OCI-LY7 (cell line): Measurements from ENCODE around the gene ITGB8. TPM values are rescaled to one million over a fixed set of nuclear protein-coding genes. Genes with fewer than 3 reads are reported as not detected.

Source experiments
- BruUV-seq: library from RNA; stranded (reverse); fragments of 400-500 nt; replicated peaks from 2 replicates; lab custom pipeline; 2021; lab: Mats Ljungman, UMichigan
- CTCF ChIA-PET: fragments of 300-600 bp; sonication (Branson Sonifier 250); formaldehyde crosslinking; loops from one replicate; lab custom pipeline; 2022; ENCODE audit warnings: antibody characterized with exemption; ENCODE audit not compliant: unreplicated experiment; lab: Charles Lee
- POLR2A ChIA-PET: fragments of 300-600 bp; sonication (Branson Sonifier 250); formaldehyde crosslinking; loops from one replicate; lab custom pipeline; 2022; ENCODE audit warnings: antibody characterized with exemption; lab: Charles Lee
- DNase-seq: peaks from one replicate; pipeline ENCODE4 v3.0.0-alpha.2; 2015; ENCODE audit warnings: low spot score
- H2AFZ ChIP-seq: fragments of 200-600 bp; sonication (generic), shearing (Covaris generic); 2 replicates; pipeline ENCODE4 v1.6.1; 2014; ENCODE audit warnings: mild to moderate bottlenecking, antibody characterized with exemption, low read length, moderate library complexity
- H3K27ac ChIP-seq: fragments of 200-600 bp; sonication (generic); 2 replicates; pipeline ENCODE4 v1.5.1; 2014; ENCODE audit warnings: mixed run types, low read depth, mild to moderate bottlenecking, moderate library complexity, low read length, inconsistent platforms; ENCODE audit not compliant: poor library complexity, severe bottlenecking
- H3K36me3 ChIP-seq: fragments of 200-600 bp; sonication (generic); 2 replicates; pipeline ENCODE4 v1.6.1; 2014; ENCODE audit warnings: mild to moderate bottlenecking, antibody characterized with exemption, low read length, moderate library complexity, mixed read lengths; ENCODE audit not compliant: insufficient read depth
- H3K4me1 ChIP-seq: fragments of 200-600 bp; sonication (generic); 2 replicates; pipeline ENCODE4 v1.5.1; 2014; ENCODE audit warnings: mild to moderate bottlenecking, low read length; ENCODE audit not compliant: insufficient read depth, poor library complexity, severe bottlenecking
- H3K4me2 ChIP-seq: fragments of 200-600 bp; sonication (generic); 2 replicates; pipeline ENCODE4 v1.6.1; 2014; ENCODE audit warnings: mild to moderate bottlenecking, low read length
- H3K4me3 ChIP-seq: fragments of 200-600 bp; sonication (generic); 2 replicates; pipeline ENCODE4 v1.5.1; 2014; ENCODE audit warnings: mild to moderate bottlenecking, low read depth, low read length; ENCODE audit not compliant: poor library complexity, severe bottlenecking
- H3K79me2 ChIP-seq: fragments of 200-600 bp; sonication (generic); 2 replicates; pipeline ENCODE4 v1.6.1; 2016; ENCODE audit warnings: low read depth, mild to moderate bottlenecking, low read length, moderate library complexity, mixed read lengths; ENCODE audit not compliant: insufficient read depth
- H3K9me2 ChIP-seq: fragments of 200-600 bp; sonication (generic); 2 replicates; pipeline ENCODE4 v1.6.1; 2016; ENCODE audit warnings: mild to moderate bottlenecking, low read length, mixed read lengths; ENCODE audit not compliant: insufficient read depth
- H3K9me3 ChIP-seq: fragments of 200-600 bp; sonication (generic); 2 replicates; pipeline ENCODE4 v1.6.1; 2014; ENCODE audit warnings: mild to moderate bottlenecking, mixed run types, low read length, mixed read lengths
- H4K20me1 ChIP-seq: fragments of 200-600 bp; sonication (generic); 2 replicates; pipeline ENCODE4 v1.6.1; 2014; ENCODE audit warnings: mild to moderate bottlenecking, antibody characterized with exemption, low read length, moderate library complexity, mixed read lengths; ENCODE audit not compliant: insufficient read depth
- CTCF ChIP-seq: fragments of 200-600 bp; sonication (generic); conservative IDR thresholded peaks from 2 replicates; pipeline ENCODE4 v1.5.1; 2014; ENCODE audit warnings: mild to moderate bottlenecking, antibody characterized with exemption, low read length, moderate library complexity, mixed read lengths
- EZH2phosphoT487 ChIP-seq: fragments of 200-600 bp; sonication (generic); IDR thresholded peaks from 2 replicates; pipeline ENCODE4 v1.6.1; 2018; ENCODE audit warnings: low read depth, borderline replicate concordance, mild to moderate bottlenecking, mixed run types, antibody characterized with exemption, low read length, moderate library complexity, mixed read lengths
- intact Hi-C: fragments of 100-400 bp; cut with micrococcal nuclease; formaldehyde crosslinking; loops from one replicate; pipeline ENCODE4 v1.10.0; 2022; ENCODE audit not compliant: unreplicated experiment
- total RNA-seq, 2 experiments: library from RNA; depleted of rRNA in 1 of 2; stranded (reverse); fragments of >200 nt in 1 of 2; shearing (Covaris generic) in 1 of 2; gene quantifications; 2 replicates each; pipeline ENCODE4 v1.2.3, GENCODE V29; 2014 to 2022

Gene ITGB8
- total RNA-seq, 2 experiments from 2014 or later, result not detected

- BruUV-seq, result no TSS peak
- DNase-seq, result no peak
- Histone ChIP-seq H3K4me1 (no peaks in the 10 kb centered on the region), H3K9me3 (no peaks in the 10 kb centered on the region), H2AFZ (no peak overlapping the region), H3K4me3 (no peak overlapping the region), H3K4me2 (no peak overlapping the region), H4K20me1 (no peaks in the 10 kb centered on the region), H3K79me2 (no peaks in the 10 kb centered on the region), H3K27ac (no peak overlapping the region), H3K9me2 (no peaks in the 10 kb centered on the region), H3K36me3 (no peaks in the 10 kb centered on the region)
- CTCF ChIA-PET, result no interaction called here
- POLR2A ChIA-PET, result interaction anchor here (0.8 to 1.2 kb wide), 2 partner anchors 12 to 20 kb away, joined by 3 read pairs; no protein-coding TSS in a partner anchor
- TF ChIP-seq CTCF (no peak), EZH2phosphoT487 (no peak)
- intact Hi-C loops, result no loop called here
These were observed 73.6 kb downstream of the ITGB8 start for GRCh38 chr7:20404320-20404719.

GRCh38 chr7:20407585-20408466, 77.1 kb downstream of the ITGB8 start:
- H3K9me3 ChIP-seq, result no peaks in the 10 kb centered on the region
- H3K4me3 ChIP-seq, result no peak overlapping the region
- no peaks in the 10 kb centered on the region for H4K20me1 ChIP-seq
- H3K79me2 ChIP-seq, result no peaks in the 10 kb centered on the region
- no peaks in the 10 kb centered on the region for H3K9me2 ChIP-seq
- ChIA-PET POLR2A (no interaction called here), CTCF (no interaction called here)
- no peak overlapping the region for H2AFZ ChIP-seq
- TF ChIP-seq EZH2phosphoT487, result no peak
- TF ChIP-seq CTCF, result no peak
- no peaks in the 10 kb centered on the region for H3K36me3 ChIP-seq
- BruUV-seq, result no TSS peak
- H3K4me2 ChIP-seq, result no peak overlapping the region
- no peak overlapping the region for H3K27ac ChIP-seq
- no peaks in the 10 kb centered on the region for H3K4me1 ChIP-seq
- no peak for DNase-seq
- intact Hi-C loops, result no loop called here

GRCh38 chr7:20408467-20408826, 77.7 kb downstream of the ITGB8 start:
- H3K4me3 ChIP-seq, result no peak overlapping the region
- no peaks in the 10 kb centered on the region for H3K9me3 ChIP-seq
- CTCF ChIA-PET, result no interaction called here
- no peak overlapping the region for H2AFZ ChIP-seq
- no peaks in the 10 kb centered on the region for H3K79me2 ChIP-seq
- H3K9me2 ChIP-seq, result no peaks in the 10 kb centered on the region
- no peak overlapping the region for H3K27ac ChIP-seq
- intact Hi-C loops, result no loop called here
- no TSS peak for BruUV-seq
- H4K20me1 ChIP-seq, result no peaks in the 10 kb centered on the region
- POLR2A ChIA-PET, result no interaction called here
- no peaks in the 10 kb centered on the region for H3K36me3 ChIP-seq
- TF ChIP-seq EZH2phosphoT487 (no peak), CTCF (no peak)
- DNase-seq, result no peak
- no peaks in the 10 kb centered on the region for H3K4me1 ChIP-seq
- H3K4me2 ChIP-seq, result no peak overlapping the region
